GM21576 (cell line): ENCODE measurements around the gene WSB1.
"Not testable (repeated sequence)": the region's sequence is repeated elsewhere in the genome, so short reads cannot be mapped to it uniquely, and the experiment has no call there.

Source experiments
- ATAC-seq: cut with Tn5 transposase; IDR thresholded peaks from one replicate; pipeline ENCODE4 v1.9.1; 2021; ENCODE audit warnings: mild to moderate bottlenecking, moderate library complexity; ENCODE audit not compliant: unreplicated experiment

Gene WSB1

DNA sequence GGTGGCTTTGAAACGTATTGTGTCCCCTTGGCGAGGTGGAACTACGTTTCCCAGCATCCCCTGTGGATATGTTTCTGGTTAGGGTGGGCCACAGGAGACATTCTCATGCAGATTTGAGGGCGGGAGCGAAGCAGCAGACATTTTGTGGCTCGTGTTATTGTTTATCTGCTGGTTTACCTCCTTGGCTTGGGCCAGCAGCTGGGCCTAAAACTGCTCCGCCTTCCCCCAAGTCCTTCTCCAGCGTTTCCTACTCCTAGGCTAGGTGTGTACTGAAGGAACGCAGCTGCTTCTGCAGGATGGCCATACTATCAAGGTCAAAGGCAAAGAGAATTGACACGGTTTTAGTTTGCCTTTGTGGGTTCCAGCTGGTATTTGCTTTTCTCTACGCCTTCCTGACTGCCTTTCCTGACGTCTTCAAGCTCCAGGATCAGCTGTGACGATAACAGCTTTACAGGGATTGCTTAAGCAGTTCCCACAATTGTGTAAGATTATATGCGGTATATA lies 17.2 kb upstream of the WSB1 start:
- no peak for ATAC-seq

DNA sequence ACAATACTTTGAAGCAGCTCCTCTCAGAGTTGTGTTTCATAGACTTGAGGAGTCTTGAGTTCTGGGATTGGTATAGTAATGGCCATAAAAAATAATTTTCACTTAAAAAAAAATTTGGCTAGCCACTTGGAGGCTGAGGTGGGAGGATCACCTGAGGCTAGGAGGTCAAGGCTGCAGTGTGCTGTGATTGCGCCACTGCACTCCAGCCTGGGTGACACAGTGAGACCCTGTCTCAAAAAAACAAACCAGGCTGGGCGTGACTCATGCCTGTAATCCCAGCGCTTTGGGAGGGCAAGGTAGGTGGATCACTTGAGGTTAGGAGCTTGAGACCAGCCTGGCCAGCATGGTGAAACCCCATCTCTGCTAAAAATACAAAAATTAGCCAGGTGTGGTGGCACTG lies 14.8 kb upstream of the WSB1 start:
- ATAC-seq, result not testable (repeated sequence)

DNA sequence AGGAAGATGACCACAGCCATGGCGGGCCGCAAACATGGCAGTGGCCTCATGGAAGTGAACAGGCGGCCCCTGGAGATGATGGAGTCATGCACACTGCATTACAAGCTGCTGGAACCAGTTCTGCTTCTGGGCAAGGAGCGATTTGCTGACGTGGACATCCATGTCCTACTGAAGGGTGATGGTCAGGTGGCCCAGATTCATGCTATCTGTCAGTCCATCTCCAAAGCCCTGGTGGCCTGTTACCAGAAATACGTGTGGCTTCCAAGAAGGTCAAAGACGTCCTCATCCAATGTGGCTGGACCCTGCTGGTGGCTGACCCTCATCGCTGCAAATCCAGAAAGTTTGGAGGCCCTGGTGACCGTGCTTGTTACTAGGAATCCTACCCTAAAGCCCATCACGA lies 13.4 kb upstream of the WSB1 start:
- ATAC-seq, result no peak

DNA sequence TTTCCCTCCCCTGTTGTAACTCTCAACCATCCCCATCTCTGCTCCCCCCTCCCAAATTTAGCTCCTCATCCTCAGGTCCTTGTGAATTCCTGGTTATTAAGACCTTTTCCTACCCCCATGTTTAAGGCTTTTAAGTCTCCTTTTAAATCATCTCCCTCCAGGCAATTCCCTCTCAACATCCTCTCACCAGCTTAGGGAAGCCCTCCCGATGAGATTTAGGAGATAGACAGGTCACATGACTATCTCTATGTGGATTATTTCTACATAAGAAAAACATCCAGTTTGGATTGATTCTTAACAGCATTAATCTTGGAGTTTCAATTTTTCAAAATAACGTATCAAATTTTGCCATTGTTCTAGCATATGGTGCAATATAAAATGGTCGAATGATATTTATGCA lies 12.5 kb upstream of the WSB1 start:
- ATAC-seq, result no peak

DNA sequence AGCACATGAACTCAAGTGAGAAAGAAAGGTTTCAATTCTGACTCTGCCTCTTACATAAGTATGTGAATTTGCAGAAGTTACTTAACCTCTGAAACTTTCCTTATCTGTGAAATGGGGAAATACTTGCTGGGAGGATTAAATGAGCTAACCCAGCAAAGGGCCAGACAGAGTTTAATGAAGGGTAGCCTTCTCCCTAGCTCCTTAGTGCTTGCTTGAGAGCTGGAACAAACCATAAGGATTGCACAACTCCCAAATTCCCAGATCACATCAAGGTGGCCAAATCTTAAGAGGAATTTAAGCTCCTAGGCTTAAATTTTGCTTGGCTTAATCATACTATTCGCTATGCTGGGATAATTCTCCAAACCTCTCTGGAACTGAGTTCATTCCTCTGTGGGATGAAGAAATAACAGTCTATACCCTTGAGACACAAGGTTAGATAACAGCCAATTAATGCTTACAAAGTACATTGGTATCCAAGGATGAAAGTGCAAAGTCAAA lies 11.8 kb upstream of the WSB1 start:
- peak; percentile 78 for ATAC-seq

DNA sequence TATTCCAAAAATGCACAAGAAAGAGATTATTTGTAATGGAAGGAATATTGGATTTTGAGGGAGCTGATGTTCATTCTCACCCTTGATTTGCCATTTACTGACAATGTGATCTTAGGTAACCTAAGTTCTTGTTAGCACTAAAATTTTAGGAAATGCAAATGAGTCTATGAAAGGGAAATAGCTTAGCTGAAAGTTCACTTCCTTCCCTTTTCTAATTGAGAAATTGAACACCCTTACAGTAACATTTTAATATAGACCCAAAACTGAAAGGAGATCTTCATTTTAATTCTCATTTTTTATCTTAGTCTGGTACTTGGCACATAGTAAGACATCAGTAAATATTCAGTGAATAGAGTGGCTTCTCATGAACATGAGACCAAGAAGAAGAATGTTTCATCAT lies 10.9 kb upstream of the WSB1 start:
- ATAC-seq, result no peak

DNA sequence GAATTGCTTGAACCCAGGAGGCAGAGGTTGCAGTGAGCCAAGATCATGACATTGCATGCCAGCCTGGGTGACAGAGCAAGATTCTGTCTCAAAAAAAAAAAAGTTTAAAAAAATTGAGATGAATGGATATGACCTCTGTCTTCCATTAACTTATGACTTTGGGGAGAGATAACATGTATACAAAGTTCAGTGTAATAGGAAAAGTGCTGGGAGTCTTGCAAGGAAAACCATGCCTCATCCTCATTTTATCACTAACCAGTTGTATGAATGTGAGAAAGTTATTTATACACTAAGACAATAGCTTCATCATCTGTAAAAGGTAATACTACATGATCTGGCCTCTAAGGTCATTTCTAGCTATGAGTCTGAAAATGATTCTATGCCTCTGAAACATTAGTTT lies 10.2 kb upstream of the WSB1 start:
- ATAC-seq, result no peak

DNA sequence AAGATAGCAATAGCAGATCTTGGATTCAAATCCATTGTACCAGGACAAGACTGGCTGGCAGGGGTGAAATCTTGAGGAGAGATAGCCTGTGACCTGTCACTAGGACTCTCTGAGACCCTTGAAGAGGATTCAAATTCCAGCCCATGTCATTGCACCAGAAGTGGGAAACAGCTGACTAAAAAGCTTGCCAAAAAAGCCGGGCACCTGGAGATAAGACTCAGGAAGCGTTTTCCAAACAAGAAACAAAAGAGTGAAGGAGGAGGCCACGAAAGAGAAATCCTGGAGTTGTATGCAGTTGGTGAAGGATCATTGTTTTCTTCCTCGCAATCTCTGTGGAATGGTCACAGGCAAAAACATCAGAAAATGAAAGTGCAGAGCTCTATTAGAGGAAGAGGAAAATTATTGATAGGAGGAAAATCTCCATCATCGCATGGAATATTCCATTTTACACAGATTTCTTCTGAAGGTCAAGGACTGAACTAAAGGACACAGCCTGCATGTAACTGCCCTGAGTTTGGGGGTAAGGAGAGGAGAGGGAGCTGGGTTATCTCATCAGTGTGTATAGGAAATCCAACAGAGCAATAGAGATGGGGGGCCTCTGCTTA lies 9.0 kb upstream of the WSB1 start:
- ATAC-seq, result no peak

DNA sequence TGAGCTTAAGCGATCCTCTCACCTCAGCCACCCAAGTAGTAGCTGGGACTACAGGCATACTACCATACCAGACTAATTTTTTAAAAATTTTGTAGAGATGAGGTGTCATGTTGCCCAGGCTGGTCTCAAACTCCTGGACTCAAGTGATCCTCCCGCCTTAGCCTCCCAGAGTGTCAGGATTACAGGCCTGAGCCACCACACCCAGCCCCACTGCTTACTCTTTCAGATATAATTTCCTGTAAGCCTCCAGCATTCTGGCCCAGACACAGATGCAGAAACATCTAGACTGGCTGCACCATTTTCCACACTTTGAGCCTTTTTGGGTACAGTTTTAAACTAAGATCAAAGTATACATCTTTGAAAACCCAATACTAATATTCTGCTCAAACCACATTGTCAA lies 8.4 kb upstream of the WSB1 start:
- no peak for ATAC-seq

DNA sequence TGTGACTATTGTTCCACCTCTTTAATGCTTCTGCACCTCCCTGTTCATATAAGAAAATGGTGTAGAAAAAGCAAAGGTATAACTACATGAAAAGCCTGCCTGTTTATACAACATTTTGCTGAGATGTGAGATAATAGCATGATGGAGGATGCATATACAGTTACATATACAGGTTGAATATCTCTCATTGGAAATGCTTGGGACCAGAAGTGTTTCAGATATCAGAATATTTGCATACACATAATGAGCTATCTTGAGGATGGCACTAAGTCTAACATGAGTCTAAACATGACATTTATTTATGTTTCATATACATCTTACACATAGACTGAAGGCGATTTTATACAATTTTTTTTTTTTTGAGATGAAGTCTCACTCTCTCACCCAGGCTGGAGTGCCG lies 5.7 kb upstream of the WSB1 start:
- ATAC-seq, result no peak

DNA sequence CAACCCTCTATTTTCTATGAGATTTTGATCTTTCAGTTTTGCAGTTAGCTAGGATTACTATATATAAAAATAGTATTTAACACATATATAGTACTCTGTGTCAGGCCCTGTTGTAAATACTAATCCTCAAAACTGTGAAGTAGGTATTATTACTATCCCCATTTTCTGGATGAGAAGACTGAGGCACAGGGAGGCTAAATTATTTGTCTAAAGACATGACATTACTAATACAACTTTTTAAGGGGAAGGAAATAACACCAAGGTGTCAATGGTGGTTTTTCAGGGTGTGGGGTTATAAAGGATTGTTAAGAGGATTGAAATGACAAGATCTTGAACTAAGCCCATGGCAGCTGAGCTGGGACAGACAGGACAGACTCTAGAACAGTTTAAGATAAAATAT lies 4.1 kb upstream of the WSB1 start:
- no peak for ATAC-seq

DNA sequence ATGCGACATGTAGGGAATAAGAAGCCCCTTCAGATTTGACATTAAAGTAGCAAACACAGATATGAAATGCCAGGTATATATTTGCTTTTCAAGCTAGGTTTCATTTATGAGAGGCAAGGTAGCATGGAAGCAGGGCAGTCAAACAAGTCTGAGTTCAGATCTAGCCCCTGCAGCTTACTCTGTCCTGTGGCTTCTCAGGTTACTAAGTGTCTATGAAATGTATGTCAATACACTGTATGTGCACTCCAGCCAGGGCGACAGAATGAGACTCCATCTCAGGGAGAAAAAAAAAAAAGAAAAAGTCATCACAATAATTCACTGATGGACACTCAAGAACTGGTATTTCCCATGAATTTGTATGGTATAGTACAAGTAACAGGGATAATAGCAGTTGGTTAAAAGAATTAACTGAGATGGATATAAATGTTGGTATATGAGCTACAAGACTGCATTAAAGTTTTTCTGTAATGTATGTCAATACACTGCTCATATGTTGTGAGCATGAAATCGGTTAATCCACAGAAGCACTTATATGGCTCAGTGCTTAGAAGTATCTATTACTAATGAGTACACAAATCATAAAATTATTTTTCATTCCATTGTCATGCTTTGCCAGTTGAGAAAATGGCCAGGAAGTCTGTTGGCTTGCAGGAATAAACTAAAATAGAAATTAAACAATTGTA lies 2.9 kb upstream of the WSB1 start:
- ATAC-seq, result no peak

DNA sequence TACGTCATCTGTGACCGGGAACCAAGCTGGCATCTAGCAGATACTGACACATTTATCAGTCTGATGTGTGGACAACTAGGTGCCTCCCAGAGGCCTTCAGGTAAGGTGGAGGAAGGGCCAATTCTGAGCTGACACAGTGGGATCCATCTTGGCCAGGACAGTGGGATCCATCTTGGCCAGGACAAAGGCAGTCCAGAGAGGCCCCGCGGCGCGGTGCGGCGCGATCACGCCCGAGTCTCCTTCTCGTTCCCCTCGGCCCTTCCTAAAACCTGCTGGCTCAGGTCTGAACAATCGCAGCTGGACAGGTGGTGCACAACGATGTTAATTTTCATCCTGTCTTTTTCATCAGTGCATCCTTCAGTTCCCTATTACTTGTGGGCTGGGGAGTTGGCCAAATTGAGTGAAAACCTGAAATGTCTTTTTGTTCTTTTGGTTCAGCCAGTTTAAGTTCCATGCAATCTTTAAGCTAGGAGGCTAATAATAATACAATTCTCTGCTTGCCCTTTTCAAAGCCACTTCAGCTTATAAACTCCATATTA lies 486 bp upstream of the WSB1 start:
- no peak for ATAC-seq

DNA sequence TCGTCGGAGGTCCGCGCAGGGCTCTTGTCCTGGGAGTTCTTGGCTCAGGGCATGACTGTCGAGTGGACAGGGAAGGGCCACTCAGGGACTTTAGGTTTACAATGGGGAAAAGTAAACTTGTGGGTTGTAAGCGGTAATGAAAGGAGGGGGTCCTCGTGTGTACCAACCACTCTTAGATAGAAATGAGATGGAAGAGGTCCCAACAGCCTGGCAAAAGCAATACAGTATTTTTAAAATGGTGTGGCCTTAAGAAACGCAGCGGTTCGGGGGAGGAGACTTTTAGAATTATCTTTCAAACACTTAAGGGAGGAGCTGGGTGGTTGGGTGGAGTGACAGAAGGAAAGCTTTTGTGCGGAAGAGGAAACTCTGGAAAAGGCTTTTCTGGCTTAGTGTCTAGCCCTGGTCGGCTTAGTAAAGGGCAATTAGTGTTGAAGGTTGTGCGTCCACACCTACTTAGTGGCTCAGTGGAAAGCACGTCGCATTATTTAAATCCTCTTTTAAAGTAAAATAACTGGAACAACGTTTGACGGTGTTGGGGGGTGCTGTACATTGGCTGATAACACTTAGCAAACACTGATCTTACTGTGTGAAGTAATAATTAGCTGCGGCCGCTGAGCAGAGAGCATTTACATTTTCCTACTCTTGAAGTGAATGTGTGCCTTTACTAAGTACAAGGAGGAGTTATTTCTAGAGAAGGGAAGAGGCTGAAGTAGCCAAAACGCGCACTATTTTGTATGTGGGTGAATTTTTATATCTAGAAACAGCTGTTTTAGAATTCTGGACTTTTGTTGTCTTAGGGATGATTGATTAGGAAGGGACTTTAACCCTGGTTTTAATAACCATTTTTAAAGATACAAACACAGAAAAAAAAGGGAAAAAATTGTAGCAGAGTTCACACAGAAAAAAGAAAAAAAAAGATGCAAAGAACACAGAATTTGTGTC lies 1.0 kb downstream of the WSB1 start:
- ATAC-seq, result peak; percentile 39

DNA sequence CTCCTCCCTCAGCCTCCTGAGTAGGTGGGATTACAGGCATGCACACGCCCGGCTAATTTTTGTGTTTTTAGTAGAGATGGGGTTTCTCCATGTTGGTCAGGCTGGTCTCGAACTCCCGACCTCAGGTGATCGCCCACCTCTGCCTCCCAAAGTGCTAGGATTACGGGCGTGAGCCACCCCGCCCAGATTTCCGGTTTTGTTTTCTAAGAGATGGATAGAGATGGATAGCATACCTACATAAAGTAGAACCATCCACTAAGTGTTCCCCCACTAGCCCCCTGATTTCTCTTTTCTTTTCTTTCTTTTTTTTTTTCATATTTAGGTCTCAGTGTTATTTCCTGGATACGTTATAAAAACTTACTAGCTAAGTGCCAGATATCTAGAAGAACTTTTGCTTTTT lies 2.0 kb downstream of the WSB1 start:
- no peak for ATAC-seq

DNA sequence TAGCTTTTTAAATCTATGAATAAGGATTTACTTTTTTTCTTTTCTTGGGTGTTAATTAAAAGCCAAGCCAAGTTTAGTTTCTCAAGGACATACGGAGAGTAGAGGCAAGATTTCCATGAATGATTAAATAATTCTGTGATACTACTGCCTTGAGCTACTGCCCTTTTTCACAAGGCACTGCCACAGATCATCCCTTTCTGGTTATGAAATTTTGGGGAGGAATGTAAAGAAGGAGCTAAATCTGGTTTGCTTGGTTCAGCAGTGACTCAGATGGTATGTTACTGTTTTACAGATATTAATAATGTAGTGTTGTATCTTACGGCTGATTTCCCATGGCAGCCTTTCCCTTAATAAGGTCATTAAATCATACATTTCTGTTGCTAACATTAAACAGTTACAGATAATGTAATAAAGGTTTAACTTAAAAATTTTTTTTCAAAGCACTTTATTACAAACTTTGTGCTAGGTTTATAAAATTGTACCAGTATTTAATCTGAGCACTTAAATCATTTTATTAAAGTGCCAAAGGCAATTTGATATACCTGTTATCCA lies 2.6 kb downstream of the WSB1 start:
- ATAC-seq, result no peak

DNA sequence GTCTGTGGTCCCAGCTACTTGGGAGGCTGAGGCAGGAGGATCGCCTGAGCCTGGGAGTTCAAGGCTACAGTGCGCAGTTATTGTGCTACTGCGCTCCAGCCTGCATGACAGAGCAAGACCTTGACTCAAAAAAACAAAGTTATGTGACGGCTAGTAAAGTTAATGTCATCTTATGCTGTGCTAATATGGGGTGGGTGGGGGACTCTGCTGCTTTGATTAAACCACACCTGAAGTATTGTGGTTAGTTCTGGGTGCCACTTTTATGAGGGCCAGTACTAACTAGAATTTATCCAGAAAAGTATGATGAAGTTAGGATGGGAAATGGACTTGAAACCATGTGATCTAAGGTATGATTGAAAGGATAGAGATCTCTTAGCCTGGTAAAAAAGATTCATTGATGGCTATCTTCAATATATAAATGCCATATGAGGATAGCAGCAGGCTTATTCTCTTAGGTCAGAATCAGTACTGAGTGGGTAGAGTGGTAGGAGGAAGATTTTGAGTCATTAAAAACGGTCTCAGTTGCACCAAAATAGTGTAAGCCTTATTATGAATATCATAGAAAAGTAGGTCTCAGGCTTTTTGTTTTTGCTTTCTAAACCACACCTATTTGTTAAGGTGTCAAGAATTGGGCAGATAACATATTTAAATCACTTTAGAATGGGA lies 5.6 kb downstream of the WSB1 start:
- ATAC-seq, result no peak

DNA sequence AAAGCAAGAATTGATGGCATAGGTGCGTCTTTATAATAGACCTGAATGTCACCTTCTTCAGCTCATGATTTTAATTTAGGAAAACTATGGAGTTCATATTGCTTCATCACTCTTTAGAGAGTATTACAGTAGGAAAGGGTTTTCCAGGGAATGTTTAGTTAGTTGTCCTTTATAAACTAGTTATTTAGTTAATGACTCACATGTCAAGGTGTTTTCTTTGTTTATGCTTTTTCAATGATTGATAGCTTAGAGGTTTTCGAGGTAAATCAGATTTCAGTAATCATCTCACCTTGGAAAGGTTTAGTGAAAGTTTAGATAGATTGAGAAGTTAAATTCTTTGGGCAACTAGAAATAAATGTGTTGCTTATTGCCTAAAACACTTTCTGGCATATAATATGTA lies 9.8 kb downstream of the WSB1 start:
- ATAC-seq, result no peak

DNA sequence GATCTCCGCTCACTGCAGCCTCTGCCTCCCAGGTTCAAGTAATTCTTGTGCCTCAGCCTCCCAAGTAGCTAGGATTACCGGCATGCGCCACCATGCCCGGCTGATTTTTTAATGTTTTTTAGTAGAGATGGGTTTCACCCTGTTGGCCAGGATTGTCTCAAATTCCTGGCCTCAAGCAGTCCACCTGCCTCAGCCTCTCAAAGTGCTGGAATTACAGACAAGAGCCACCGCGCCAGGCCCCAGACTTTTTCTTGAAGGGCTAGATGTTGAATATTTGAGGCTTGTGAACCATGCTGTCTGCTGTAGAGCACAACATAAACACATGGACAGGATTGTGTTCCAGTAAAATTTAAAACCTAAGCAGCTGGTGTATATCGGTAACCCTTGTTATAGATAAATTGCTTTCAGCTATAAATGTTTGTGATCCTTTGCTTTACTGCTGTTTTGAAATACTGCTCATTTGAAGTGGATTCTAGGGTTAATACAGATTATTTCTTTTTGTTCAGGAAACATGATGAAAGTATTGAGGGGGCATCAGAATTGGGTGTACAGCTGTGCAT lies 12.4 kb downstream of the WSB1 start:
- ATAC-seq, result no peak

DNA sequence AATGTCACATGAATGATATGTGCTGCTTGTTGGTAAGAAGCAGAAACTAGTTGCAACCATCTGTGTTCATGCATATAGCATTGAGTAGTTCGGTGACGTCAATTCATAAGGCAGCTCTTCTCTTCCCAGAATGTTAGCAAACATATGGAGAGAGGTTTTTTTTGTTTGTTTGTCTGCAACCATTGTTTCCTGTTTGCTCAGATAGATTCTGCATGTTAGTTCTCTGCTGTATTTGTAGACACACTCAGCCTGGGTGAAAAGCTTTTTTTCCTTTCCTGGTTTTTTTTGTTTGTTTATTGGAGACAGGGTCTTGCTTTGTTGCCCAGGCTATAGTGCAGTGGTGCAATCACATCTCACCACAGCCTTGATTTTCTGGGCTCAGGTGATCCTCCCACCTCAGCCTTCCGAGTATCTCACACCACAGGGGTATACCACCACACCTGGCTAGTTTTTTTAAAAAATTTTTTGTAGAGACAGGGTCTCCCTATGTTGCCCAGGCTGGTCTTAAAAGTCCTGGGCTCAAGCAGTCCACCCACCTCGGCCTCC lies 16.7 kb downstream of the WSB1 start:
- no peak for ATAC-seq
